Gastroesophageal sphincter (tissue), 3 donors: ENCODE data around the gene PPP2R5E.

Experiments used
- EP300 ChIP-seq: sonication (generic); formaldehyde crosslinking; IDR thresholded peaks from one replicate; pipeline ENCODE4 v1.6.1; 2017; ENCODE audit warnings: antibody characterized with exemption, mild to moderate bottlenecking
- POLR2A ChIP-seq, 2 donors: fragments of 450-650 bp; IDR thresholded peaks; one replicate each; pipeline ENCODE4 v1.6.1; 2017; ENCODE audit warnings: antibody characterized with exemption in 2 of 2, mild to moderate bottlenecking in 2 of 2, moderate library complexity in 1 of 2
- POLR2AphosphoS5 ChIP-seq: sonication (generic); formaldehyde crosslinking; IDR thresholded peaks from one replicate; pipeline ENCODE4 v1.6.1; 2017; ENCODE audit warnings: antibody characterized with exemption
- TF ChIP-seq, protein P1 (sequence below), 4 experiments: fragments of 200-600 bp in 2 of 4; fragments of 450-650 bp in 2 of 4; sonication (generic) in 1 of 4; IDR thresholded peaks; one replicate each; pipeline ENCODE4 v1.5.1; 2017 to 2019; ENCODE audit warnings: antibody characterized with exemption in 4 of 4, mild to moderate bottlenecking in 2 of 4, moderate library complexity in 2 of 4

DNA sequence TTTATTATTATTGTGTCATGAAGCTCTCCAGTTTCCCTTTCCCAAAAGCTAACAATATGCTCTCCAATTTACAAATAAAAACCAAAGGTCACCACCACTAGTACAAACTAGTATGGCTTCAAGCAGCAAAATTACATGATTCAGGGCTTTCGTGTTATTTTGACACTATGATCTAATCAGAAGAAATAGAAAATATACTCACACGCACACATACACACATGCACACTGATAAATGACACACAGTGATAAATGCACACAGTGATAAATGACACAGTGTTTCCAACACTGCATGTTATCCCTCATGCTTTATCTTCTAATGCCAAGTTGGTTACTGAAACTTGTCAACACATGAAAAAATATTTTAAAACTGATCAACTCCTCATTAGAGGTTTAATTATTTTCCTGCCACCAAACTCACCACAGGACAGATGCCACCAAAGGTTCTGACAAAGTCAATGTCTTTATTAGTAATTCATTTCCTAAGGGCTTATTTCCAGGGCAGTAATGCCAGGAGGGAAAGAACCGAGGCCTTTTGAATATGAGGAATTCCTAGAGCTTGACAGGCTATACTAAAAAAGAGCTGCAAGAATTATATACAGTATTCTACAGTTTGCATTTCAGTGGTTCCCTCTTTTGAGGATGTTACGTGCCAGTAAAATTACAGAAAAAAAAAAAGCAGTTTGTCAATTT is 82.4 kb downstream of the PPP2R5E start:
- TF ChIP-seq, protein P1, sequence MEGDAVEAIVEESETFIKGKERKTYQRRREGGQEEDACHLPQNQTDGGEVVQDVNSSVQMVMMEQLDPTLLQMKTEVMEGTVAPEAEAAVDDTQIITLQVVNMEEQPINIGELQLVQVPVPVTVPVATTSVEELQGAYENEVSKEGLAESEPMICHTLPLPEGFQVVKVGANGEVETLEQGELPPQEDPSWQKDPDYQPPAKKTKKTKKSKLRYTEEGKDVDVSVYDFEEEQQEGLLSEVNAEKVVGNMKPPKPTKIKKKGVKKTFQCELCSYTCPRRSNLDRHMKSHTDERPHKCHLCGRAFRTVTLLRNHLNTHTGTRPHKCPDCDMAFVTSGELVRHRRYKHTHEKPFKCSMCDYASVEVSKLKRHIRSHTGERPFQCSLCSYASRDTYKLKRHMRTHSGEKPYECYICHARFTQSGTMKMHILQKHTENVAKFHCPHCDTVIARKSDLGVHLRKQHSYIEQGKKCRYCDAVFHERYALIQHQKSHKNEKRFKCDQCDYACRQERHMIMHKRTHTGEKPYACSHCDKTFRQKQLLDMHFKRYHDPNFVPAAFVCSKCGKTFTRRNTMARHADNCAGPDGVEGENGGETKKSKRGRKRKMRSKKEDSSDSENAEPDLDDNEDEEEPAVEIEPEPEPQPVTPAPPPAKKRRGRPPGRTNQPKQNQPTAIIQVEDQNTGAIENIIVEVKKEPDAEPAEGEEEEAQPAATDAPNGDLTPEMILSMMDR (IDR thresholded peaks at IDR 0.05) = no peak
- TF ChIP-seq POLR2A (IDR thresholded peaks at IDR 0.05) (no peak), POLR2AphosphoS5 (no peak), EP300 (no peak)
